GM13976 (cell line): ENCODE measurements around the gene CCNQ.

Experiments used
- DNase-seq: peaks from one replicate; pipeline ENCODE4 v3.0.0; 2012; ENCODE audit warnings: low spot score
- CTCF ChIP-seq: IDR thresholded peaks from 2 replicates; pipeline ENCODE4 v1.5.1; 2012; ENCODE audit warnings: borderline replicate concordance, mild to moderate bottlenecking; ENCODE audit not compliant: insufficient read depth; ENCODE audit errors: extremely low read depth, missing control alignments, control extremely low read depth
- in situ Hi-C: fragments of 300-500 bp; cut with MboI; formaldehyde crosslinking; loops from one replicate; pipeline ENCODE4 v1.12.0; 2022; ENCODE audit warnings: low sequenced_read_pairs, mixed read lengths, inconsistent platforms; ENCODE audit not compliant: unreplicated experiment

Gene CCNQ

GRCh38 chrX:153564047-153564606, 34.8 kb downstream of the CCNQ start:
- no peak for DNase-seq
- TF ChIP-seq CTCF: no peak
- in situ Hi-C loops: no loop called here

GRCh38 chrX:153562546-153562945, 36.4 kb downstream of the CCNQ start:
- DNase-seq: no peak
- in situ Hi-C loops: no loop called here
- no peak for TF ChIP-seq CTCF

GRCh38 chrX:153561337-153561736, 37.6 kb downstream of the CCNQ start:
- DNase-seq: no peak

GRCh38 chrX:153560466-153560865, 38.5 kb downstream of the CCNQ start:
- DNase-seq: no peak
- TF ChIP-seq CTCF: no peak

More at GRCh38 chrX:153561337-153561736, 37.6 kb downstream of the CCNQ start:
- no peak for TF ChIP-seq CTCF
- in situ Hi-C loops: no loop called here

GRCh38 chrX:153560000-153560399, 38.9 kb downstream of the CCNQ start:
- in situ Hi-C loops: loop anchor here (5.0 kb wide), 1 partner anchor 57 kb away; no protein-coding TSS in a partner anchor
- no peak for DNase-seq
- TF ChIP-seq CTCF: no peak

More at GRCh38 chrX:153560466-153560865, 38.5 kb downstream of the CCNQ start:
- in situ Hi-C loops: no loop called here

GRCh38 chrX:153557618-153558355, 41.2 kb downstream of the CCNQ start:
- in situ Hi-C loops: loop anchor here (5.0 kb wide), 1 partner anchor 60 kb away; no protein-coding TSS in a partner anchor
- no peak for DNase-seq
- TF ChIP-seq CTCF: no peak
